Mesothelial cell of epicardium (in vitro differentiated cells): ENCODE data around the gene CDRT4. TPM values are rescaled to one million over a fixed set of nuclear protein-coding genes. Genes with fewer than 3 reads are reported as not detected.

Experiments used
- DNase-seq, 2 experiments: peaks; one replicate each; pipeline ENCODE4 v3.0.0; 2021; ENCODE audit warnings: low spot score in 2 of 2; ENCODE audit not compliant: unreplicated experiment in 2 of 2
- H3K27ac Mint-ChIP-seq: 2 replicates; pipeline ENCODE4 v1.8.0; 2021; ENCODE audit warnings: mixed read lengths
- H3K27me3 Mint-ChIP-seq: 2 replicates; pipeline ENCODE4 v1.8.0; 2021; ENCODE audit warnings: low read depth, mixed read lengths
- H3K36me3 Mint-ChIP-seq: 2 replicates; pipeline ENCODE4 v1.8.0; 2021; ENCODE audit warnings: mixed read lengths
- H3K4me1 Mint-ChIP-seq: 2 replicates; pipeline ENCODE4 v1.8.0; 2021; ENCODE audit warnings: mixed read lengths
- H3K4me3 Mint-ChIP-seq: 2 replicates; pipeline ENCODE4 v1.8.0; 2021; ENCODE audit warnings: mild to moderate bottlenecking, moderate library complexity, mixed read lengths
- H3K9me3 Mint-ChIP-seq: 2 replicates; pipeline ENCODE4 v1.8.0; 2021; ENCODE audit warnings: mixed read lengths
- total RNA-seq: library from RNA; stranded (reverse); gene quantifications from 3 replicates; pipeline ENCODE4 v1.2.1, GENCODE V29; 2021
- TF ChIP-seq, protein P1 (sequence below): fragments of 200-600 bp; sonication (generic); IDR thresholded peaks from one replicate; pipeline ENCODE4 v1.5.0; 2021; ENCODE audit warnings: antibody characterized with exemption; ENCODE audit not compliant: unreplicated experiment

CDRT4 gene
- total RNA-seq, 1 donor from 2014 or later = 39.7 TPM

GRCh38 chr17:15483431-15483830 is 16.0 kb upstream of the CDRT4 start:
- peaks cover 12% of the 10 kb centered on the region for H3K4me1 Mint-ChIP-seq
- TF ChIP-seq, protein P1, sequence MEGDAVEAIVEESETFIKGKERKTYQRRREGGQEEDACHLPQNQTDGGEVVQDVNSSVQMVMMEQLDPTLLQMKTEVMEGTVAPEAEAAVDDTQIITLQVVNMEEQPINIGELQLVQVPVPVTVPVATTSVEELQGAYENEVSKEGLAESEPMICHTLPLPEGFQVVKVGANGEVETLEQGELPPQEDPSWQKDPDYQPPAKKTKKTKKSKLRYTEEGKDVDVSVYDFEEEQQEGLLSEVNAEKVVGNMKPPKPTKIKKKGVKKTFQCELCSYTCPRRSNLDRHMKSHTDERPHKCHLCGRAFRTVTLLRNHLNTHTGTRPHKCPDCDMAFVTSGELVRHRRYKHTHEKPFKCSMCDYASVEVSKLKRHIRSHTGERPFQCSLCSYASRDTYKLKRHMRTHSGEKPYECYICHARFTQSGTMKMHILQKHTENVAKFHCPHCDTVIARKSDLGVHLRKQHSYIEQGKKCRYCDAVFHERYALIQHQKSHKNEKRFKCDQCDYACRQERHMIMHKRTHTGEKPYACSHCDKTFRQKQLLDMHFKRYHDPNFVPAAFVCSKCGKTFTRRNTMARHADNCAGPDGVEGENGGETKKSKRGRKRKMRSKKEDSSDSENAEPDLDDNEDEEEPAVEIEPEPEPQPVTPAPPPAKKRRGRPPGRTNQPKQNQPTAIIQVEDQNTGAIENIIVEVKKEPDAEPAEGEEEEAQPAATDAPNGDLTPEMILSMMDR = no peak
- peaks cover 23% of the 10 kb centered on the region for H3K36me3 Mint-ChIP-seq
- no peaks in the 10 kb centered on the region for H3K9me3 Mint-ChIP-seq
- no peaks in the 10 kb centered on the region for H3K27me3 Mint-ChIP-seq
- no peak overlapping the region for H3K27ac Mint-ChIP-seq
- no peak for DNase-seq
- no peak overlapping the region for H3K4me3 Mint-ChIP-seq

- peaks cover 21% of the 10 kb centered on the region for H3K36me3 Mint-ChIP-seq
These were observed 15.1 kb upstream of the CDRT4 start for GRCh38 chr17:15482476-15482875.

GRCh38 chr17:15481481-15481880 is 14.1 kb upstream of the CDRT4 start:
- TF ChIP-seq, protein P1 = no peak
- Mint-ChIP-seq H3K36me3 (peaks cover 24% of the 10 kb centered on the region), H3K4me1 (peaks cover 12% of the 10 kb centered on the region), H3K27me3 (no peaks in the 10 kb centered on the region), H3K27ac (no peak overlapping the region), H3K9me3 (no peaks in the 10 kb centered on the region), H3K4me3 (no peak overlapping the region)
- DNase-seq = no peak

More at GRCh38 chr17:15482476-15482875, 15.1 kb upstream of the CDRT4 start:
- no peak overlapping the region for H3K27ac Mint-ChIP-seq
- no peak for DNase-seq
- H3K27me3 Mint-ChIP-seq = no peaks in the 10 kb centered on the region
- no peaks in the 10 kb centered on the region for H3K9me3 Mint-ChIP-seq
- H3K4me3 Mint-ChIP-seq = no peak overlapping the region
- TF ChIP-seq, protein P1 = no peak
- peaks cover 12% of the 10 kb centered on the region for H3K4me1 Mint-ChIP-seq

- H3K9me3 Mint-ChIP-seq = no peaks in the 10 kb centered on the region
- no peak overlapping the region for H3K4me3 Mint-ChIP-seq
- DNase-seq = no peak
- peak overlapping the region; percentile 22 for H3K27ac Mint-ChIP-seq
- H3K36me3 Mint-ChIP-seq = peaks cover 24% of the 10 kb centered on the region
- no peaks in the 10 kb centered on the region for H3K27me3 Mint-ChIP-seq
- TF ChIP-seq, protein P1 = no peak
- peaks cover 21% of the 10 kb centered on the region for H3K4me1 Mint-ChIP-seq
These were observed 12.8 kb upstream of the CDRT4 start for GRCh38 chr17:15480204-15480603.

GRCh38 chr17:15479703-15480102 is 12.3 kb upstream of the CDRT4 start:
- no peak overlapping the region for H3K4me3 Mint-ChIP-seq
- no peaks in the 10 kb centered on the region for H3K27me3 Mint-ChIP-seq
- peaks cover 22% of the 10 kb centered on the region for H3K4me1 Mint-ChIP-seq
- TF ChIP-seq, protein P1 = no peak
- H3K9me3 Mint-ChIP-seq = no peaks in the 10 kb centered on the region
- no peak for DNase-seq
- peaks cover 26% of the 10 kb centered on the region for H3K36me3 Mint-ChIP-seq
- H3K27ac Mint-ChIP-seq = peak overlapping the region; percentile 22

- Mint-ChIP-seq H3K27ac (no peak overlapping the region), H3K36me3 (peaks cover 27% of the 10 kb centered on the region), H3K4me1 (peaks cover 22% of the 10 kb centered on the region), H3K9me3 (no peaks in the 10 kb centered on the region), H3K27me3 (no peaks in the 10 kb centered on the region), H3K4me3 (no peak overlapping the region)
- TF ChIP-seq, protein P1 = no peak
- no peak for DNase-seq
These were observed 11.4 kb upstream of the CDRT4 start for GRCh38 chr17:15478845-15479244.
